ENCODE data around the gene WDFY4. TPM values are rescaled to one million over a fixed set of nuclear protein-coding genes. Genes with fewer than 3 reads are reported as not detected.

The WDFY4 gene
- total and polyA plus RNA-seq, 2 of the 4 experiments (the other 2 are of a cell fraction): not detected

GRCh38 chr10:48856855-48857254 lies 172.2 kb downstream of the WDFY4 start:
- H3K4ac ChIP-seq (ENCODE audit: low read depth, low read length): no peak overlapping the region
- in situ Hi-C loops (cut with MboI; ENCODE audit: low sequenced_read_pairs) (no loop called here), dilution Hi-C loops (cut with HindIII; ENCODE audit: low sequenced_read_pairs, unreplicated experiment) (no loop called here), intact Hi-C loops (cut with micrococcal nuclease) (no loop called here)
- no peak overlapping the region for H2BK5ac ChIP-seq (ENCODE audit: low read depth, low read length, poor library complexity, severe bottlenecking)
- H2AFZ ChIP-seq (replicated peaks; ENCODE audit: low read length, poor library complexity): no peak overlapping the region
- no peak overlapping the region for H4K91ac ChIP-seq (ENCODE audit: insufficient read depth, low read depth, low read length)
- no peaks in the 10 kb centered on the region for H3K79me1 ChIP-seq (ENCODE audit: low read depth in 1 of 2, low read length in 2 of 2)
- no peak overlapping the region for H3K18ac ChIP-seq (ENCODE audit: low read depth, low read length)
- H2BK15ac ChIP-seq (ENCODE audit: low read depth, low read length): no peak overlapping the region
- H2AK5ac ChIP-seq (ENCODE audit: low read depth, low read length): no peak overlapping the region
- no peaks in the 10 kb centered on the region for H3K9me3 ChIP-seq (ENCODE audit: control insufficient read depth, insufficient read depth, low read length)
- no peak overlapping the region for H3K27ac ChIP-seq (ENCODE audit: insufficient read depth, low read length)
- no peak overlapping the region for H3K4me2 ChIP-seq (ENCODE audit: low read depth, low read length)
- H3K23ac ChIP-seq (ENCODE audit: low read depth, low read length): no peak overlapping the region
- TF ChIP-seq USF2 (IDR thresholded peaks at IDR 0.05; ENCODE audit: low read depth, low read length): no peak
- TF ChIP-seq RCOR1 (IDR thresholded peaks at IDR 0.05; ENCODE audit: insufficient replicate concordance, low read length): no peak
- no peak for TF ChIP-seq ELK1 (IDR thresholded peaks at IDR 0.05; ENCODE audit: borderline replicate concordance, low read depth, low read length)
- no peak for TF ChIP-seq MAZ (IDR thresholded peaks at IDR 0.05; ENCODE audit: borderline replicate concordance, low read depth, low read length)
- TF ChIP-seq MAFK (IDR thresholded peaks at IDR 0.05; ENCODE audit: low read depth, low read length): no peak
- no peak for TF ChIP-seq CEBPB (IDR thresholded peaks at IDR 0.05; ENCODE audit: low read depth, low read length)
- no peak for TF ChIP-seq FOS (IDR thresholded peaks at IDR 0.05; ENCODE audit: low read depth, low read length)
- TF ChIP-seq SMC3 (IDR thresholded peaks at IDR 0.05; ENCODE audit: low read depth, low read length): no peak
- TF ChIP-seq CHD1 (IDR thresholded peaks at IDR 0.05; ENCODE audit: low read depth, low read length): no peak
- no peak for TF ChIP-seq CTCF (conservative IDR thresholded peaks at IDR 0.05; ENCODE audit: low read depth, low read length)
- TF ChIP-seq RAD21 (IDR thresholded peaks at IDR 0.05; ENCODE audit: low read length): no peak
- TF ChIP-seq MXI1 (IDR thresholded peaks at IDR 0.05; ENCODE audit: borderline replicate concordance, low read depth, low read length): no peak
- TF ChIP-seq RFX5 (IDR thresholded peaks at IDR 0.05; ENCODE audit: low read depth, low read length): no peak
- no peak for DNase-seq
- ChIA-PET CTCF (interaction anchor here (0.6 kb wide), 2 partner anchors 273 to 576 kb away, joined by 3 to 4 read pairs; no protein-coding TSS in a partner anchor), POLR2A (ENCODE audit: unreplicated experiment) (no interaction called here)
- no peaks in the 10 kb centered on the region for H3K4me1 ChIP-seq (ENCODE audit: control insufficient read depth, insufficient read depth, low read length)
- no peak overlapping the region for H3K9ac ChIP-seq (ENCODE audit: low read depth, low read length)
- no peak overlapping the region for H2AK9ac ChIP-seq (replicated peaks; ENCODE audit: low read depth, low read length, poor library complexity)
- H3K56ac ChIP-seq (ENCODE audit: extremely low read depth, insufficient read depth, low read length): no peak overlapping the region
- H3K27me3 ChIP-seq (ENCODE audit: control insufficient read depth, insufficient read depth, low read length): no peaks in the 10 kb centered on the region
- no peaks in the 10 kb centered on the region for H4K20me1 ChIP-seq (ENCODE audit: insufficient read depth, low read length)
- no peak overlapping the region for H4K5ac ChIP-seq (ENCODE audit: low read depth, low read length)
- no peaks in the 10 kb centered on the region for H3K9me1 ChIP-seq (ENCODE audit: insufficient read depth, low read length)
- no peak overlapping the region for H2BK20ac ChIP-seq (ENCODE audit: low read depth, low read length)
- no peak overlapping the region for H3K14ac ChIP-seq (replicated peaks; ENCODE audit: low read depth, low read length)
- H3K36me3 ChIP-seq (ENCODE audit: control insufficient read depth, insufficient read depth, low read length): no peaks in the 10 kb centered on the region
- H2BK120ac ChIP-seq (ENCODE audit: low read depth, low read length): no peak overlapping the region
- no peak overlapping the region for H3K4me3 ChIP-seq (ENCODE audit: insufficient read depth, low read depth, low read length)
- ATAC-seq (ENCODE audit: low read depth): no peak
- no TSS peak for BruUV-seq (replicated peaks)
- H4K8ac ChIP-seq (ENCODE audit: low read depth in 2 of 2, low read length in 2 of 2): no peak overlapping the region

Data from IMR-90 (cell line).